ENCODE measurements around the gene HOPX.
"Not testable (repeated sequence)": the region's sequence is repeated elsewhere in the genome, so short reads cannot be mapped to it uniquely, and the experiment has no call there.

The HOPX gene, protein sequence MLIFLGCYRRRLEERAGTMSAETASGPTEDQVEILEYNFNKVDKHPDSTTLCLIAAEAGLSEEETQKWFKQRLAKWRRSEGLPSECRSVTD

DNA sequence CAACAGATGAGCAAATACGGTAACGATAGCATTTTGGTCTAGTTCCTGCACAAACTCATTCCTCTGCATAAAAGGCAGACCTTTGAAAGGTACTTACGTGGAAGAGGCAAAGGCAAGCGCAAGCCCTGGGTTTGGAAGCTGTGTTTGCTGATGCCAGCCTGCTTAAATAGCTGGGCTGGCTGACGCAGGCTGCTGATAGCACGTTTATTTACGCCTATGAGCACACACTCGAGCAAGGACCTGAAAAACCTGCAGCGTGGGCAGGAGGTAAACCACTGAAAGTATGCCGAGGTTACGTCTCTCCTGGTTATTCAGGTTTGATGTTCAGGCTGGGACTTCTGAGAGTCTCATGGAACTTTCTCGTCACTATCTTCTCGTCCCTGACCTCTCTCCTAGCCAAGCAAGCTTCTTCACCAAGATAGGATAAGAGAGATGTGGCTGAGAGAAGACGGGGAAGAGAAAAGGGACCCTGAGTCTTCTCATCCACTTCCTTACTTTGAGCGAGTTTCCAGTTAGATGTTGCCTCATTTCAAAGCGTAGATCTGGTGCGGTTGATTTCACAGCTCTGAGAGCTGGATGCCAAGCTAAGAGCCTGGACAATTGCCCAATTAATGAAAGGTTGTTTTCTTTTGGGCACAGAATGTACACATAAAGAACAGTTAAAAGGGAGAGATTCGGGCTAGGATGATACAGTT, at the start of gene HOPX:
Gene HOPX (minus strand): TSS at position 139 of the 695 bp plus-strand sequence. CDS start 23,480 bp downstream, outside the sequence.
- DNase-seq: peak; percentile 67

DNA sequence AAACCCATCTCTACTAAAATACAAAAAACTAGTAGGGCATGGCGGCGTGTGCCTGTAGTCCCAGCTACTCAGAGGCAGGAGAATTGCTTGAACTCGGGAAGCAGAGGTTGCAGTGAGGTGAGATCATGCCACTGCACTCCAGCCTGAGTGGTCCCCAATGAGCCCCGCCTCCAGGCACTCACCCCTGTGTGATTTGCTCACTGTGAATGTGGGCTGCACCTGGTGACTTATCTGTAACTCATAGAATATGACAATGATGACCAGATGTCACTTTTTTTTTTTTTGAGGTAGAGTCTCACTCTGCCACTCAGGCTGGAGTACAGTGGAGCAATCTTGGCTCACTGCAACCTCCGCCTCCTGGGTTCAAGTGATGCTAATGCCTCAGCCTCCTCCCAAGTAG, 49.0 kb upstream of the HOPX start:
- no peak for DNase-seq

DNA sequence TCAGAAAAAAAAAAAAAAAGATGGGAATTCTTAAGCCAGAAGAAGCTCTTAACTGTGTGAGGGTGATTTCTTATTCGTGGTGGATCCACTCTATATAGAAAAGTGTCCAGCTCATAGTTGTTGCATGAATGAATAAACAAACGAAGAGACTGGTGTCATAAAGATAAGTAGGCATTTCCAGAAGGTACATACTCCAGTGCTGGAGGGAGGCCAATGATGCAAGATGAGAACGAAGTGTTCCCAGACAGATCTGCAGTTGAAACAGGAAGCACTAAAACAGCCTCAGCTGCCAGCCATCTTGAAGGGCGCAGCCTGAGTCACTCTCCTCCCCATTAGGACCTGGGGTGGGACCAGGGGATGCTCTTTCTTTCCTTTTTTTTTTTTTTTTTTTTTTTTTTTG, 47.4 kb upstream of the HOPX start:
- DNase-seq: peak; percentile 92

DNA sequence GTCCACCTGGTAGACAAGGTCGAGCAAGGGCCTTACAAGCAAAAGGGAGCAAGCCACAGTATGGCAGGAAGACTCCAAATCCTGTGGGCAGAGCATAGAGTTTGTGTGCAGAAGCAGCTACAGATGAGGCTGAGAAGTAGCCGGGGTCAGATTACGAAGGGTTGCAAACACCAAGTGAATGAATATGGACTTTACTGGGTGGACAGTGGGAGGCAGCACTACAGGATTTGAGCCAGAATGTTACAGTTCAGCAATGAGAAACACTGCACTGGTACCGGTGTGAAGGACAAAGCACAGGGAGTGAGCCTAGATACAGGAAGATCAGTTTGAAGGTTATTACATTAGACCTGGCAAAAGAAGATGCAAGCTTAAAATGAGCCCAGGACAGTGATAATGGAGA, 46.1 kb upstream of the HOPX start:
- DNase-seq: no peak

DNA sequence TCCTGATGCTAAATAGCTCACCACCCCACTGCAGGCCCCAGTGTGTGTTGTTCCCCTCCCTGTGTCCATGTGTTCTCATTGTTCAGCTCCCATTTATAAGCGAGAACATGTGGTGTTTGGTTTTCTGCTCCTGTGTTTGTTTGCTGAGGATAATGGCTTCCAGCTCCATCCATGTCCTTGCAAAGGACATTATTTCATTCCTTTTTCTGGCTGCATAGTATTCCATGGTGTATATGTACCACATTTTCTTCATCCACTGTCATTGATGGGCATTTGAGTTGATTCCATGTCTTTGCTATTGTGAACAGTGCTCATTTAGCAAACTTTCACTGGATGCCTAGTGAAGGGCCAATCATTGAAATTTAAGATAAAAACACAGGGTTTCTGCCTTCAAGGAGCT, 45.5 kb upstream of the HOPX start:
- DNase-seq: not testable (repeated sequence)

DNA sequence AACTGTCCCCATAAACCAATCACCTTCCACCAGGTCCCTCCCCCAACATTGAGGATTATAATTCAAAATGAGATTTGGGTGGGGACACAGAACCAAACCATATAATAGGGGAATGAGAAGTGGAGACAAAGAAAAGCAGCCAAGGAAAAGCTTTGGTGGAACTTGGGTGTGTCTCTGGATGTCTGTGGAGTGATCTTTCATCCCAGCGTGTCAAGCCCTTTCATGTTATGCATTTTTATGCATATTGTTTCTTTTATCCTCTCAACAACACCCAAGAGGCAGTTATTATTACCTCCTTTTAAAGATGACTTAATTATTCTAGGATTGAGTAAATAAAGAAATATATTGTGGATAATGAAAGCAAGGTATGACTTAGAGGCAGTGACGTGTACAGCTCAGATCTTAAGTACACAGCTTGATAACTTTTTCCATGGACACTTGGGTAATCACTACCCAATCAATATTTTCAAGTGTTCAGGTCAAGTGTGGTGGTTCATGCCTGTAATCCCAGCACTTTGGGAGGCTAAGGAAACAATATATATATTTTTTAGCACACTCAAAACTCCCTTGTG, 42.6 kb upstream of the HOPX start:
- no peak for DNase-seq

DNA sequence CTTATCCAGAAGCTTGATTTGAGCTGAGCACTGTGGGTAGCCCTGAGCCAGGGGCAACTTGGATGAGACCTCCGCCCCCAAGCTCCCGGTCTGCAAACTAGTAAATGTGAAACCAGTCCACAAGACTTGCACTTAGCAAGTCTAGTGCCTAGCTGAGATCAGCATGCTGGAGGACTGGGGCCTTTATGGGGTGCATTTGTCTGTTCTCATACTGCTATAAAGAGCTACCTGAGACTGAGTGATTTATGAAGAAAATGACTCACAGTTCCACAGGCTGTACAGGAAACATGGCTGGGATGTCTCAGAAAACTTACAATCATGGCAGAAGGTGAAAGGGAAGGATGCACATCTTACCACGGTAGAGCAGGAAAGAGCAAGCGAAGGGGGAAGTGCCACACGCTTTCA, 42.1 kb upstream of the HOPX start:
- DNase-seq: no peak

DNA sequence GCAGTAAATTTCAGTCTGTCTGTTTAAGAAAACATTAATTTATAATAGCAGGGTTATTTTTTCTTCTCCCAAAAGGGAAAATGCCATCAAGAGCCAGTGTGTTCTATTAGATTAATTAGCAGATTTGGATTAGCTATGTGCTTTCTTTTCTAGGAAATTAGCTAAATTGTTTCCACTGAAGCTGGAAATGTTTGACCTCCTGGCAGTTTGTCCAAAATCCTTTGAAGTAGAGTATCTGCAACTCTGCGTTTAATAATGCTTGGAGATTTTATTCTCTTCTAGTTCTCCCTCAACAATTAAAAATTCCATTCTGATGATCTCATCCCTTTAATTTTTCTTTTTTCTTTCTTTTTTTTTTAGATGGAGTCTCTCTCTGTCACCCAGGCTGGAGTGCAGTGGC, 27.1 kb upstream of the HOPX start:
- DNase-seq: no peak

DNA sequence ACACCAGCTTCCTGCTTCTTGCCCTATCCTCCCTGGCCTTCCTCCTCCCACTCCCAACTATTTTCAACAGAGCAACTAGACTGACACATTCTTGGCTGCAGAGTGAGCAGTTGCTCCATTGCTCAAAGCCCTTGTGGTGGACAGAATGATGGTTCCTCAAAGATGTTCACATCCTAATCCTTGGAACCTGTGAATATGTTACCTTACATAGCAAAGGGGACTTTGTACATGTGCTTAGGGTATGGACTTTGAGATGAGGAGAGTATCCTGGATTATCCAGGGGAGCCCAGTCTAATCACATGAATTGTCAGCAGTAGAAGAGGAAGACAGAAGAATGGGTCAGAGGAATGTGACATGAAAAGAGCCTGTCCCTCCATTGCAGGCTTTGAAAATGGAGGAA, 24.9 kb upstream of the HOPX start:
- DNase-seq: no peak

DNA sequence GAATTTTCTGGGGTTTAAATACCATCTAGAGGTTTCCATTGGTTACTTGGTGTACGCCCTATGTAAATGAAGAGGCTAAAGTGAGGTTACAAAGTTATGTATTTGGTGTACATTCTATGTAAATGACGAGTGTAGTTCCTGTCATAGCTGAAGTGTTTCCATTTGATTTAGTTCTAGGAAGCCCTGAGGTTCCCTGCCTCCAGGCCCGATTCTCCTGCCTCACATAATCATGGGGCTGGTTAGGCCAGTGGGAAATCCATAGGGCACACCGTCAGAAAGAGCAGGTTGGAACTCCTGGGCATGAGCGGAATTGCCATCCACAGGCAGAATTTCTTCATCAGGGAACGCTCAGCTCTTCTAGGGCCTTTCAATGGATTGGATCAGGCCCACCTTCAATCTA, 24.2 kb upstream of the HOPX start:
- DNase-seq: no peak

DNA sequence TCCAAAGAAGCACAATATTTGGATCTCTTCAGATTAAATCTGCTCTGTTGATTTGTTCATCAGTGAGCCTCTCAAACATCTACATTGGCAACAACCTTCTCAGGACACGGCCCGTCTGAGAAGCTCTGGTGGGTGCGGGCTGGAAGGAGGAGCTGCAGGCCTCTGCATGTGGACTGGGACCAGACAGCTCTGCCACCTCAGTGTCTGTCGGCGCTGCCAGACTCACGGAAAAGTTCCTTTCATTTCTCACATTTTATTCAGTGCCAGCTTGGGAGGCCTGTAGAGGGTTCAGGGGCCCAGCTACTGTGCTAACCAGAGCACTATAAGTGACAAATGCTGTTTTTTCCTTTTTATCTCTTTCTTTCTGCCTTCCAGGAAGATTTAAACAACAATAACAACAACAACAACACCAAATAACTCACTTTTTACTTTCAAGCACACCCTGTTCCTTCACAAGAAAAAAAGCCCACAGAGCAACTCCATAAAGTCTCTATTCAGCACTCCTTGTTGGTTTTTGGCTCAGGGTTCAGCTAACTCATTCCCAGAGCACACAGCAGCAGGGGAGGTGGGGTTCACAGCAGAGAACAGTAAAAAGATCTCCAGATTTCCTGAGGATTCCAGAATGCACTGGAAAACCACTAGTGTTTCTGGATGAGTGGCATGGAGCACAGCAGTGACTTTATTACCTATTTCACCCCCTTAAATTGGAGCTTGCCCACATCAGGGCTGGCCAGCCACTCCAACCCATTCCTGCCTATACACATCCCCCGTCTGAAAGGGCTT, 23.2 kb upstream of the HOPX start:
- no peak for DNase-seq

DNA sequence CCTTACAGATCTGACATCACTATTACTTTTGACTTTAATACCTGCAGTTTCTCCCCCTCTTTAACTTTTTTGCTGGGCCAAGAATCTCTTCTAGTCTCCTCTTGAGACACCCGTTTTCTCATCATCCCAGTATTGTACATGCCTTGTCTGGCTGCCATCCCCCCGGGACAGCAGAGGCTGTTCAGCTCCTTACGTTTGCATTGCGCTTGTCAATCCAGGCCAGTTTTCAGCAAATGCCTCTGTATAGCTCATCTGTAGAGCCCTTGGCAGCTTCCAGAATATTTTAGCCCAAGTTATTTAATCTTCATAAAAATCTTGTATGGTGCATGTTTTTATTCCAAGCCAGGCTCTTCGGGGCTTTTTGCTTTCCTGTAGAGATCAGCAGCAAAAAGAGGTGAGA, 22.3 kb upstream of the HOPX start:
- DNase-seq: no peak

DNA sequence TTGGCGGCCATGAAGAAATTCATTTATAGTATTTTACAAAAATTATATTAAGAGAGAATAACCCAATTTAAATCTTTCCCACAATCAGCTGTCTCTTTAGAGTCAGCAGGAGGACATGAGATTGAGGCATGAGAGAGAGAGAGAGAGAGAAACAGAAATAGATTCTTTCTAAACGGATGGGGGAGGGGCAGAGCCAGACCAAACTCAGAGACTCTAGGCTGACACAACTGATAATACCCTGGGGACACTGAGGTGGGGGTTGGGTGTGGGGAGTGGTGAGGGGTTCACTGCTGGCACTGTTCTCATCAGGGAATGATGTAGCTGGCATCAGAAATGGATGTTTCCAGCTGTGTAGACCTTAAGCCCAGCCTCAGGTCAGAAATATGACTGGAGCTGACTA, 20.5 kb upstream of the HOPX start:
- DNase-seq: no peak

DNA sequence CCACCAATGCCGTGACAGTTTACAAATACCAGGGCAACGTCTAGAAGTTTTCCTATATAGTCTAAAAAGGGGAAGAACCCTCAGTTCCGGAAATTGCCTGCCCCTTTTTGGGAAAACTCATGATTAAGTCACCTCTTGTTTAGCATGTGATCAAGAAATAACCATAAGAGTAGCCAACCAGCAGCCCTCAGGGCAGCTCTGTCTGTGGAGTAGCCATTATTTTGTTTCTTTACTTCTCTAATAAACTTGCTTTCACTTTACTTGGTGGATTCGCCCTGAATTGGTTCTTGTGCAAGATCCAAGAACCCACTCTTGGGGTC, 20.0 kb upstream of the HOPX start:
- no peak for DNase-seq

DNA sequence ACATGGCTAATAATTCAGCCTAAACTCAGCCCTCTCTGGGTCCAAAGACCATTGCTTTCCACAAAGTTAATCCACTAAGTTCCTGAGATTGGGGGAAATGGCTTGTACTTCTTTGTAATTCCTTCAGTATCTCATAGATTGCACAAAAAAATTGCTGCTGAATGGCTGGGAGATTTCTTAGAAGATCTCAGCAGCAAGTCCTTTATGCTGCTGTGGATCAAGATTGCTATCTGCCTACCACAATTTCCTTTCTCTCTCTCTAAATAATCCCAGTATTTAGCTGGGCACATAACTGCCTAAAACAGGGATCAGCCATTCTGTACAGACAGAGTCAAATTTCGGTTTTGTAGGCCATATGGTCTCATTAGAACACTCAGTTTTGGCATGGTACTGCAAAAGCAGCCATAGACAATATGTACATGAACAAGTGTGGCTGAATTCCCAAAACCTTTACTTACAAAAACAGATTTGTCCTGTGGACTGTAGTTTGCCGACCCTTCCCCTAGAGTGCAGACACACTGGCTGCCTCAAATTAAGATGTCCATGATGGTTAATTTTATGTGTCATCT, 18.5 kb upstream of the HOPX start:
- DNase-seq: no peak

DNA sequence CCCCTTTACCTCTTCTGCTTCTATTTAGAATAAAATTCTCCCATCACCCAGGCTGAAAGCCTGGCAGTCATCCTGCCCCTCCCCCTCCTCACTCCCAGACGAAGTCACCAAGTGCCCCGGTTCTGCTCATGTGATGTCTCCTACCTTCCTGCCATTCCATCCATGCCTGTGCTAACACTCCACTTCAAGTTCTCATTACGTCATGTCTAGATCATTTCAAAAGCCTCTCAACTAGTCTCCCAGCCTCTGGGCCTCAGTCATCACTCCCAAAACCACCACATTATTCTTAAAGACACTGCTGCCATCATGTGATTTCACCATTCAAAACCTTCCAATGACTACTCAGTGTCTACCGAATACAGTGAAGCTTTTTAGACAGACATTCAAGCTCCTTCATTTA, 17.2 kb upstream of the HOPX start:
- peak; percentile 75 for DNase-seq

DNA sequence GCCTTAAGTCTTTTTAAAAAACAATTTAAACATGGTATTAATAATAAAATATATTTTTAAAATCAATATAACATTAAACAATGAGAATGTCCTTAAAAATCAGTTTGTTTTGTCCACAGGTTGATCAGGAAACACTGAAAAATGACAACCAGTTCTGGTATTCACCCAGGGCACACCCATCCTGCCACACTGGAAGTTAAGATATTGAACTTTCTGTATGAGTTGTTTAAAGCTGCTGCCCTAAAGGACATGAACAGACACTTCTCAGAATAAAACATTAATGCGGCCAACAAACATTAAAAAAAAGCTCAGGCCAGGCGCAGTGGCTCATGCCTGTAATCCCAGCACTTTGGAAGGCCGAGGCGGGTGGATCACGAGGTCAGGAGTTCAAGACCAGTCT, 15.0 kb upstream of the HOPX start:
- DNase-seq: no peak

DNA sequence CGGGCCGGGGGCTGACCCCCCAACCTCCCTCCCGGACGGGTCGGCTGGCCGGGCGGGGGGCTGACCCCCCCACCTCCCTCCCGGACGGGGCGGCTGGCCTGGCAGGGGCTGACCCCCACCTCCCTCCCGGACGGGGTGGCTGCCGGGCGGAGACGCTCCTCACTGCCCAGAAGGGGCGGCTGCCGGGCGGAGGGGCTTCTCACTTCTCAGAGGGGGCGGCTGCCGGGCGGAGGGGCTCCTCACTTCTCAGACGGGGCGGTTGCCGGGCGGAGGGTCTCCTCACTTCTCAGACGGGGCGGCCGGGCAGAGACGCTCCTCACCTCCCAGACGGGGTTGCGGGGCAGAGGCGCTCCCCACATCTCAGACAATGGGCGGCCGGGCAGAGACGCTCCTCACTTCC, 12.4 kb upstream of the HOPX start:
- DNase-seq: not testable (repeated sequence)

DNA sequence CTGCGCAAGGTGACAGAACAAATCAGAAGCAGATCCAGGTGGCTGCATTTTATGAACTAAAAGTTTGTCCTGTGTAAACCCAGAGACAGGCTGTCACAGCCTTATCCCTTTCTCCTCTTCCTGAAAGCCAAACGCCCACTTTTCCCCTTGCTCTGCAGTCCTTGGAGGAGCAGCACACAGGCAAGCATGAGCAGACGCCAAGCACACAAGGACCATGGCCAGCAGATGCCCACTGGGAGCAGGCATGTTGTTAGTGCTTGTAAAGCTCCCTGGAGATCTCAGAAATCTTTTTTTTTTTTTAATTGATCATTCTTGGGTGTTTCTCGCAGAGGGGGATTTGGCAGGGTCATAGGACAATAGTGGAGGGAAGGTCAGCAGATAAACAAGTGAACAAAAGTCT, 11.5 kb upstream of the HOPX start:
- no peak for DNase-seq

DNA sequence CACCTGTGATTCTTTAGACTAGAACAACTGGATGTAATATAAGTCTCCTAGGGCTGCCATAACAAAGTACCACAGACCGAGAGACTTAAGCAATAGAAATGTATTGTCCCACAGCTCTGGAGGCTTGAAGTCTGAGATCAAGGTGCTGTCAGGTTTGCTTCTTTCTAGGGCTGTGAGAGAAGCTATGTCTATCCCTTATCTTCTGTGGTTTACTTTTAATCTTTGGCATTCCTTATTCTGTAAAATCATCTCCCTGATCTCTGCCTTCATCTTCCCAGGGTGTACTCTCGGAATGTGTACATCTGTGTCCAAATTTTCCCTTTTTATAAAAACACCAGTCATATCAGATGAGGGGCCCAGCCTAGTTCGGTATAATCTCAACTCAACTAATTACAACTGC, 10.3 kb upstream of the HOPX start:
- DNase-seq: no peak

DNA sequence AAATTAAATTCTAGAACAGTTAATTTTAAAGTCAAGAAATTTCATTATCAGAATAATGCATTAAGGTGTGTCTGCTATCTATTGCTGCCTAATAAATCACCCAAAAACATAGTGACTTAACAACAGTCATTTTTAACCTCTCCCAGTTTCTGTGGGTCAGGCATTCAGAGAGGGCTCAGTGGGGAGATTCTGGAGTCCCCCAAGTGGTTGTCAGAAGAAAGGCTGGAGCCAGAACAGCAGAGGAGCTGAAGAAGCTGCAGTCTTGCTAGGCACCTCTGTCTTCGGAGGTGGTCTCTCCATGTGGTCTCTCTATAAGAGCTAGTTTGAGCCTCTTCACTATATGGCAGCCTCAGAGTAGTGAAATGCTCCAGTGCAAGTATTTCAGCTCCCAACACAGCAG, 9.3 kb upstream of the HOPX start:
- no peak for DNase-seq

DNA sequence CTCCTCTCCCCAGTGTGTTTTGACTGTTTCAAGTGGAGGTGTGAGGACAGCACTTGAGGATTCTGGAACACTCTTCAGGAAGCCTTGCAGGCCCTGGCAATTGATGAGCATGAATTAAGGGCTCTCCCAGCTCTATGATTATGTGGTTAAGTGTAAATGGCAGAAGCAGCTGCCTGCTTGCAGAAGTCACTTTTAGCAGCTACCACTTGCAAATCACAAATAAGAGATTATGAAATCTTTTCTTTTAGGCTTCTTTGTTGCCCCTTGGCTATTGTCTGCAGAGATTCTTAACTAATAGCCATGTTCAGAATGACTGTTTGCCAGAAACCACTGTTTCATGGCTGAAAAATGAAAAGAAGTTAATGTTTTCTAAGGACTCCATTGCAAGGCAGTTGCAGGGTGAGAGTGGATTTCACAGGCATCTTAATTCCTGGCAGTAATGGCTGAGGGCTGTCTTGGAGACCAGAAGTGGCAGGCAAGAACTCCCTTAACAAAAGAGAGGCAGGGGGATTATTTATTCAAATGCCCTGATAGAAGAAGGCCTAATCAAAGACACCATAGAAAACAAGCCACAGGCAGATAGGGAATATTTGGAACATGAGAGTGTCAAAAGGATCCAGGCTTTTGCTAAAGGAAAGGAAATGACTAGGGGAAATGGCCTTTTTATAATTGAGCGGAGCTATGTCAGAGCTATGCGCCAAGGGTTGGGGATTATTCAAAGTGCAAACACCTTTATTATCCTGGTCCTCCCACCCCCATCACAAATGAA, 8.3 kb upstream of the HOPX start:
- DNase-seq: no peak

DNA sequence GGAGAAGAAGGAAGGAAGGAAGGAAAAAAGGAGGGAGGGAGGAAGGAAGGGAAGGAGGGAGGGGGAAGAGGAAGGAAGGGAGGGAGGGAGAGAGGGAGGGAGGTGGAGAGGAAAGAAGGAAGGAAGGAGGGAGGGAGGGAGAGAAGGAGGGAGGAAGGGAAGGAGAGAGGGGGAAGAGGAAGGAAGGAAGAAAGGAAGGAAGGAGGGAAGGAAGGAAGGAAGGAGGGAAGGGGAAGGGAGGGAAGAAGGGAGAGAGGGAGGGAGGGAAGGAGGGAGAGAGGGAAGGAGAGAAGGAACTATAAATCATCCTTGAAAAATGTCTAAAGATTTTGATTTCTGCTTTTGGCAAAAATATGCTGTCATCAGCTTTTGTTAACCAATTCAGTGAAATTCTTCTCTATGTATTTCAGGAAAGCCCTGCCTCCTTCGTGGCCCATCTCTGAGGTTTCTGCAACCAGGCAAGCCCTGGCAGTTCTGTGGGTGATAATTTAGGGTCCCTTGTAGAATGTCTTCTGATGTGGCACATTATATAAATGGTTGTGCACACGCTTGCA, 7.1 kb upstream of the HOPX start:
- DNase-seq: no peak

Measured in NCI-H510A (cell line).